SKM-1 (cell line): ENCODE measurements around the gene SMIM29.
A peak's percentile ranks its signal among the peaks of the same experiment; 100 is the strongest.
"Not testable (repeated sequence)": the region's sequence is repeated elsewhere in the genome, so short reads cannot be mapped to it uniquely, and the experiment has no call there.

ENCODE experiments used
- DNase-seq: peaks from one replicate; lab custom pipeline; 2025; ENCODE audit not compliant: unreplicated experiment; lab: John Stamatoyannopoulos, UW

The SMIM29 gene

GRCh38 chr6:34248727-34249468 lies at the start of gene SMIM29:
SMIM29 (minus strand) TSS chr6:34249006; CDS start chr6:34247791, 1,215 bp downstream.
- DNase-seq: peak; percentile 92

- DNase-seq: no peak
These were observed 46.9 kb upstream of the SMIM29 start for GRCh38 chr6:34295721-34296120.

DNA sequence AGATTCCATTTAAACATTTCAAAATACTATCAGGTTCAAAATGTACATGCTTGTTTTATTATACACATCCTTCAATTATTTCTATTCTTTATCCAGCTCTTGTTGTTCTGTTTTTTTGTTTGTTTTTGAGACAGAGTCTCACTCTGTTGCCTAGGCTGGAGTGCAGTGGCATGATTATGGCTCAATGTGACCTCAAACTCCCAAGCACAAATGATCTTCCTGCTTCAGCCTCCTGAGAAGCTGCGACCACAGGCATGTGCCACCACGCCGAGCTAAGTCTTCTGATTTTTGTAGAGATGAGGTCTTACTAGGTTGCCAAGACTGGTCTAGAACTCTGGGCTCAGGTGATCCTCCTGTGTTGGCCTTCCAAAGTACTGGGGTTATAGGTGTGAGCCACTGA lies 44.1 kb upstream of the SMIM29 start:
- DNase-seq: no peak

DNA sequence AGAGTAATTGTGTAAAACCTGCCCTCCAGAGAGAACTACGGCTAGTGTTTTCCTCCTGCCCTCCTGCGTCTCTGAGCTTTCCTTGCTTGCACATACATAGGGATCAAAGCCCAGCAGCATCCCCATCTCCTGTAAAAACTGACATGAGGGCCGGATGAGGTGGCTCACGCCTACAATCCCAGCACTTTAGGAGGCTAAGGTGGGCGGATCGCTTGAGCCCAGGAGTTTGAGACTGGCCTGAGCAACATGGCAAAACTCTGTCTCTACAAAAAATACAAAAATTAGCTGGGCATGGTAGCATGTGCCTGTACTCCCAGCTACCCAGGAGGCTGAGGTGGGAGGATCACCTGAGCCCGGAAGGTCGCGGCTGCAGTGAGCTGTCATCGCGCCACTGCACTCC lies 40.3 kb upstream of the SMIM29 start:
- no peak for DNase-seq

DNA sequence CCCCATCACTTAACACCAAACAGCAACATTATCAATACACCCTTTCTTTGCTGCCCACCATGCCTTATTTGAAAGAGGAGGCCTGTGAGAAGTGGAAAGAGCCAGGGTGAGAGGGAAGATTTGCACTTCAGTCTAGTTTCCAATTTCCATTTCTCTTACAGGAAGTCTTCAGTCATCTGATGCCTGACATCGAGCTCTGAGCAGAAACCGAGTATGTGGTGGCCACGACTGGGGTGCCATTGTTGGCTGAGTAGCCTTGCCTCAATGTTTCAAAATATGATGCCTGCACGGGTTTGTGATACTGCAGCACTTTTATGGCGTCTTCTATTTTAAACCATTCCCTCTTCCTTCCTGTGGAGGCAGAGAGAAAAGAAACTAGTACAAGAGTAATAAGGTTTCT lies 39.8 kb upstream of the SMIM29 start:
- no peak for DNase-seq

- no peak for DNase-seq
These were observed 36.8 kb upstream of the SMIM29 start for GRCh38 chr6:34285448-34286164.

DNA sequence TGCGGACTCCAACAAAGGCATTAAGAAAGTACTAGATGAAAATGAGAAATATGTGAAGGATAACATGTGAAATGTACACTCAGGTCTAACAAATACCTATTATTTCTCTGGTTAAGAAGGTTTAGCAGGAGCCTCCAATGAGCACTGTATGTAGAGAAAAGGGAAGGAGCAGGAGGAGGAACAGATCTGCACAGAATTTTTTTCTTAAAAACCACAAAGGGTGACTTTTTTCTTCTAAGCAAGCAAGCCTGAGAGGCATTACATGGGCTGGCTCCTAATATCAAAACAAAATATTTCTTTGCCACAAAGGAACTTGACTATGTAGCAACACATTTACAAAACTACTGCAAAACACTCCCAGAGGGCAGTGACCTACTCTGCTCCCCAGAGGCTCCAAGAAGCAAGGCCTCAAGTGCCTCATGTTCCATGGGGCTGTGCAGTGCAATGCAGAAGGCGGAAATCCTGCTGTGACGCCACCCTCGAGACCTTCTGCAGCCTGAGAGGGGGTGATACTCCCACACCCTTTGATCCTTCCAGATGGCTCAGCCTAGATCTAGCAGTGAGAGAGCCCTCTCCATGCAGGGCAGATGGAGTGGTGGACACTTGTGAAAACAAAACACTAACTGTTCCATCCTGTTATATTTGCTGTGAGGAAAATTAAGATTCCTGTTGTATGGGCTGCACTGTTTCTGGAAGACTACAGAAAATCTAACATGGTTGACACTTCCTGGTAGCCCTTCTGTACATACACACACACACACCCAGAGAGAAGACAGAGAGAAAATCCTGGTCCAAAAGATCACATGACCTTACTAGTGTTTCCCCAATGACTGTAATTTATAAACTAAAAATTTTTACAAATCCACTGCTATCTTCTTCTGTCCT lies 36.0 kb upstream of the SMIM29 start:
- DNase-seq: peak; percentile 97

DNA sequence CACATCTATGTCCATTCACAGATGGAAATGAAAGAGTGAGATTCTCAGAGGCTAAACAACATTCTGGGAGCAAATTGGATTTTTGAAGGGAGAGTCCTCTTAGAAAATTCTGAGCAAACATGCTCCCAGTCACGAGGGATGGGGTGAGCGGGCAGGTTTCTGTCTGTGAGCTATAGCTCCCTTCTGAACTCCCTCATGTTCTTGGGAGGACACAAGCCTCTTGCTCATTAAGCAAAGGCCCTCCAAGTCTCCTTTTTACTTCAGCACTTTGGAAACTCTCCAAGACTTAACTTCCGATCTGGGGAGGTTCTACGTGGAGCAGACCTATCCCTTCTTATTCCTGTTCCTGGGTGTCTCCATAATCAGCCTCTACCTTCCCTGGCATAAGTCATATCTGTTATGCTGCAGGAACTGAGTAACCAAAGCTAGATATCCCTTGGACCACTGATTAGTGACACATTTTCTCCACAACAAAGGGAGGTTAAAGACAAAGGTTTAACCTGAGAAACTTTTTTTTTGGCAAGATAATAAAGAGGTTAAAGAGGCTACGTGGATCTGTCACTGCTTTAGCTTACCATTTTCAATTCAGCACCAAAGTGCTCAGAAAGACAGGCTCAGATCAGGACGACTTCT lies 33.0 kb upstream of the SMIM29 start:
- no peak for DNase-seq

- DNase-seq: no peak
These were observed 31.4 kb upstream of the SMIM29 start for GRCh38 chr6:34280216-34280615.

- no peak for DNase-seq
These were observed 30.0 kb upstream of the SMIM29 start for GRCh38 chr6:34278833-34279232.

DNA sequence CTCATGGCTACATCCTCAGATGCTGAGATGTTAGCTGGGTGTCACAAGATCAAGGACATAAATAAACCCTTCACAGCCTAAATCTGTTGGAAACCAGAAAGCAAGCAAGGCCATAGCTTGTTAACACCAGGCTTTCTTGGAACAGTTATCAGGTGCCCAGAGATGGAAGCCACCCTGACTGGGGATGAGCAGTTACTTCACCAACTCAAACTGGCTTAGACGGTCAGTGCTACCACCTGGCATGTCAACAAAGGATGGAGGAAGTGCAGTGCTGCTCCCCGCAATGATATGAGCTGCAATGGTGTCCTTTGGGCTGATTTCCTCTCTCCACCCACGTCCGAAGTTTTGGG lies 28.9 kb upstream of the SMIM29 start:
- no peak for DNase-seq

GRCh38 chr6:34276881-34277762 lies 28.3 kb upstream of the SMIM29 start:
- DNase-seq: no peak

GRCh38 chr6:34276191-34276590 lies 27.4 kb upstream of the SMIM29 start:
- no peak for DNase-seq

DNA sequence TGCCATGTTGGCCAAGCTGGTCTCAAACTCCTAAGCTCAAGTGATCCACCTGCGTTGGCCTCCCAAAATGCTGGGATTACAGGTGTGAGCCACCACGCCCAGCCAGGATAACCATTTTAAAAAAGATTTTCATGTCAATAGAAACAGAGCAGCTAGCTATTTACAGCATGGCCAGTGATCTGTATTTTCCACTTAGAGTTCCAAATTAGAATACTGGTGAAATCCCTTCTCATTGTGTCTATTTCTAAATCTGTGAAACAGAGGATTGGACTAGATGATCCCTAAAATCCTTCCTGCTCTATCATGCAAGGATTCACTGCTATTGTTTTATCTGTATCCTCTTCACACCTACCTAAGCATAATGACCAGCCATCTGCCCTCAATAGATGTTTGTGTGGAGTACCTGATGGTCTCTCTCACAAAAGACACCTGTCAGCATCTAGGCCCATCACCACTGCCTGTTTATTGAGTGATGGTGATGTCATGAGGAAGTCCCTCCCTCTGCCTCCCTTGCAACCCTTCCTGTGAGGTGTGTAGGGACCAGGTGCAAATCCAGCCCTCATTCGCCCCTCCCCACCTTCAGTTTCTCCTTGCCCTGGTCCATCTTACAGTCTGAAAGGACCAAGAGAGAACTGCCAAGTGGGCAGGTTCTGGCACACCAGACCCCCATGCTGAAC lies 26.5 kb upstream of the SMIM29 start:
- no peak for DNase-seq

DNA sequence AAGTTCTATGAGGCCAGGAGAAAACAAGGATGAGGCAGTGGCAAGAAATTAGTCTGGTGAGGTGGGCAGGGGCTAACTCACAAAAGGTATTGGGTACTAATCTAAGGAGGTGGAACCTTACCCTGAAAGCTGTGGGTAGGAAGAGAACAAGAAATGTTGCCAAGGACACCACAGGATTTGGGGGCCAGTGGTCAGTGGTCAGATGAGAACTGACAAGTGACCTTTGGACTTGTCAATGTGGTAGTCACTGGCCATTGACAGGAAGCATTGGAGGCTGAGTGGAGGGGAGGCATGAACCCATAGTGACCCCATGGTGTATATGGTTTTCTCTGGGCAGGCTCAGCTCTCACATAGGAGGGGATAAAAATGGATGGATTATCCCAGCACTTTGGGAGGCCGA lies 25.3 kb upstream of the SMIM29 start:
- DNase-seq: no peak

DNA sequence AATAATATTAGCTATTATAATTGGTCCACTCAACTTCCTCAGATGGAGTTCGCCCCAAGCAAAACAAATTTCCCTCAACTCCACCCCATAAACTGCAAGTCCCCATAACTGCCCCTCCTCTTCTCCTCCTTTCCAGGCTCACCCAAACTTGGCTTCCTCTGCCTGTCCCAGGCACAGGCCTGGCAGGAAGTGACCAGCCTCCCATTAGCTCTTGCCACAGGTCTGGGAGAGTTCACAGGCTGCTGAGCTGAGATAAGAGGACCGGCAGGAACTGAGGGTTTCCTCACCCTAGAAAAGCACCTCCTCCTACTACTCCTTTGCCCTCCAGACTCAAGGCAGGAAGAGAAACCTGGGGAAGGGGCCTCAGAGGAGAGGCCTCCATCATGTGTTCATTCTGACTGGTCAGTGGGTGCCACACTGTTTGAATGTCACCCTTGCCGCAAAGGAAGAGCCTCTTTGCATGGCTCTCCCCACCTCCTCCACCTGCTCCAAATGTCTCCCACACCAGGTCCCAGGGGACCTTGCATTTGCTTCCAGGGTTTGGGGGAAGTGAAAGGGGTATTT lies 24.5 kb upstream of the SMIM29 start:
- peak; percentile 87 for DNase-seq

- no peak for DNase-seq
These were observed 23.5 kb upstream of the SMIM29 start for GRCh38 chr6:34272013-34272926.

- DNase-seq: not testable (repeated sequence)
These were observed 21.0 kb upstream of the SMIM29 start for GRCh38 chr6:34269658-34270341.
